HUES48 (cell line): ENCODE data around the gene PLEKHG7.
"Not testable (repeated sequence)": the region's sequence is repeated elsewhere in the genome, so short reads cannot be mapped to it uniquely, and the experiment has no call there.

Experiments
- H3K27ac ChIP-seq: one replicate; pipeline ENCODE4 v1.7.0; 2013; ENCODE audit warnings: low read depth, low read length, inconsistent platforms
- H3K27me3 ChIP-seq: 2 replicates; pipeline ENCODE4 v1.6.1; 2013; ENCODE audit warnings: mild to moderate bottlenecking, low read length; ENCODE audit not compliant: control insufficient read depth, insufficient read depth
- H3K36me3 ChIP-seq: 2 replicates; pipeline ENCODE4 v1.6.1; 2013; ENCODE audit warnings: low read length; ENCODE audit not compliant: control insufficient read depth, insufficient read depth
- H3K4me1 ChIP-seq: 2 replicates; pipeline ENCODE4 v1.6.1; 2013; ENCODE audit warnings: mild to moderate bottlenecking, low read length; ENCODE audit not compliant: control insufficient read depth, insufficient read depth
- H3K4me3 ChIP-seq: 2 replicates; pipeline ENCODE4 v1.5.1; 2013; ENCODE audit warnings: mild to moderate bottlenecking, low read depth, low read length
- H3K9ac ChIP-seq: 2 replicates; pipeline ENCODE4 v1.6.1; 2013; ENCODE audit warnings: mild to moderate bottlenecking, low read depth, low read length, moderate library complexity
- H3K9me3 ChIP-seq: 2 replicates; pipeline ENCODE4 v1.6.1; 2013; ENCODE audit warnings: low read length; ENCODE audit not compliant: control insufficient read depth, insufficient read depth

The PLEKHG7 gene, protein sequence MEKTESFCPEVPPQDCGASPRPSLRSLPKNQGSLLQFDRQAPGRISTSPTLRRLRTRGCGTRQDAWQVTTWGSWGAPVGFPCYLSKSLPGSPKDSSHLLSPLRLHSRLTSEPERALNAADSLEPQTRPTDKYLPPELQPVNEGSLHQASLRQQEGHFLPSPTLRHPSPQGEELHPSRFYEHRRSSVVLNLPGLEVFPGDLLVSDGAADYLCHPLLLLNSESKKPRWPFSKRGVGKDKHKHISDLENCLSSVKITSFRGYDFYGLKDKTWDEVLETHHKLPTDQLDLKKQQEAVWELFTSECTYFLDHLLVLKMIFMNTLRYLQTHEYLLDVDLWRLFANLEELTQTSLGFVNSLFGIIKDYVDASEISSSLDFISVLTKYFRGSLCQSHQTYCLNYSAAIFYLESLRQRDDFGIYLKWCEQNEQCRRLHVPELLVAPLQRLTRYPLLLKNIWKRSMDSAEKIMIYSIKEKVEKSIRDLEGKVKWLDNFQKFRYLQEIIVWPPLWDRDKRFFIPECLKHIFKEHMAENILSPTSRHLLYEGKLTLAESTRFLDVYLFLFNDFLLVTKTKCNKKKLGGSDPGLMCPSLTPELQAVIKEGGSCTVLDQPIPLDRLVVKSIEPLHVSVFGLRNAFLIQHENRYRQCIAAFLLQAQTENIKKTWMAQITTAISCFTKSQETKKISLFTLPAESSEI

GRCh38 chr12:92702754-92703679 lies at the start of gene PLEKHG7:
Gene PLEKHG7 (plus strand): TSS chr12:92702989. CDS start chr12:92706632, 3,643 bp downstream.
- Histone ChIP-seq H3K9ac (no peak within 1 kb of the TSS), H3K36me3 (no peaks in the 10 kb centered on the region), H3K4me3 (no peak within 1 kb of the TSS), H3K9me3 (no peaks in the 10 kb centered on the region), H3K27ac (no peak within 1 kb of the TSS), H3K27me3 (no peaks in the 10 kb centered on the region), H3K4me1 (peaks cover 9% of the 10 kb centered on the region; the same call in 1 of the 2 replicates)

GRCh38 chr12:92654256-92654655 lies 48.5 kb upstream of the PLEKHG7 start:
- H3K27me3 ChIP-seq, H3K9ac ChIP-seq, H3K9me3 ChIP-seq, H3K36me3 ChIP-seq, H3K27ac ChIP-seq, H3K4me1 ChIP-seq, H3K4me3 ChIP-seq: not testable (repeated sequence)

GRCh38 chr12:92654929-92655328 lies 47.9 kb upstream of the PLEKHG7 start:
- no peaks in the 10 kb centered on the region for H3K27me3 ChIP-seq
- H3K4me1 ChIP-seq: no peaks in the 10 kb centered on the region
- no peak overlapping the region for H3K4me3 ChIP-seq
- no peak overlapping the region for H3K27ac ChIP-seq
- H3K9ac ChIP-seq: no peak overlapping the region
- no peaks in the 10 kb centered on the region for H3K36me3 ChIP-seq
- H3K9me3 ChIP-seq: no peaks in the 10 kb centered on the region

- Histone ChIP-seq H3K9me3 (no peaks in the 10 kb centered on the region), H3K4me3 (no peak overlapping the region), H3K4me1 (no peaks in the 10 kb centered on the region), H3K27me3 (no peaks in the 10 kb centered on the region), H3K36me3 (no peaks in the 10 kb centered on the region), H3K9ac (no peak overlapping the region), H3K27ac (no peak overlapping the region)
These were observed 45.9 kb upstream of the PLEKHG7 start for GRCh38 chr12:92656911-92657310.

DNA sequence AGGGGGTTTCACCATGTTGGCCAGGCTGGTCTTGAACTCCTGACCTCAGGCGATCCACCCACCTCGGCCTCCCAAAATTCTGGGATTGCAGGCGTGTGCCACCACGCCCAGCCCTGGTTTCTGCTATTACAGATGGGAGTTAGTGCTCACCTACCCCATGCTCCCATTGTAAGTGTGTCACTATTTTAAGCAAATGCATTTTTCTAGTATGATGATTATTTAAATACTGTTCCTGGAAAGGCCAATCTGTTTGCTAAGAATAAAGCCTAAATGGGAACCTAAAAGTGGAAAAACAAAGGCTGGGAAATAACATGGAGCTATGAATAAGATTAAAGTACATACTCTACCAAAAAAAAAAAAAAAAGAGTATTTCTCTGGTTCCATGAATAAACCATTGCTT lies 45.0 kb upstream of the PLEKHG7 start:
- Histone ChIP-seq H3K4me3 (no peak overlapping the region), H3K9me3 (no peaks in the 10 kb centered on the region), H3K9ac (no peak overlapping the region), H3K27ac (no peak overlapping the region), H3K36me3 (no peaks in the 10 kb centered on the region), H3K4me1 (no peaks in the 10 kb centered on the region), H3K27me3 (no peaks in the 10 kb centered on the region)

DNA sequence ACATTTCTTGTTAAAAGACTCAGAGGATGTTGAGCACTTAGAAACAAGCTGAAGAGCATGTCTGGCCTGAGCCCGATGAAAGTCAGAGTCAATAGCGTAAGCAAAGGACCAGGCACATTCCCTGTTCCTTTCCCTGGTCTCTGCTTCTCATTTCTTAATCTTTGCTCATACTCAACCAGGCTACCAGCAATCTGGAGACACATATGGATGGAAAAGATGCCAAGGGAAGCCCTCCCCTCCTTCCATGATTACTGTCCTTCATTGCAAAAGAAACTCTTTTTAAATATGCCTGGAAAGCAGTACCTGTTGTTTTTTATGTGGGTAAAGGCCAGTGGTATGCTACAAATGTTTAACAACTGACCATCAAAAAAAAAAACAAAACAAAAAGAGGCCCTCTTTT lies 44.2 kb upstream of the PLEKHG7 start:
- no peaks in the 10 kb centered on the region for H3K9me3 ChIP-seq
- H3K4me1 ChIP-seq: no peaks in the 10 kb centered on the region
- H3K36me3 ChIP-seq: no peaks in the 10 kb centered on the region
- no peaks in the 10 kb centered on the region for H3K27me3 ChIP-seq
- H3K9ac ChIP-seq: no peak overlapping the region
- no peak overlapping the region for H3K27ac ChIP-seq
- no peak overlapping the region for H3K4me3 ChIP-seq

GRCh38 chr12:92661269-92661668 lies 41.5 kb upstream of the PLEKHG7 start:
- no peaks in the 10 kb centered on the region for H3K9me3 ChIP-seq
- H3K36me3 ChIP-seq: no peaks in the 10 kb centered on the region
- H3K9ac ChIP-seq: no peak overlapping the region
- H3K4me3 ChIP-seq: no peak overlapping the region
- H3K27me3 ChIP-seq: no peaks in the 10 kb centered on the region
- no peaks in the 10 kb centered on the region for H3K4me1 ChIP-seq
- H3K27ac ChIP-seq: no peak overlapping the region

- no peaks in the 10 kb centered on the region for H3K27me3 ChIP-seq
- no peaks in the 10 kb centered on the region for H3K4me1 ChIP-seq
- no peak overlapping the region for H3K27ac ChIP-seq
- no peaks in the 10 kb centered on the region for H3K36me3 ChIP-seq
- no peak overlapping the region for H3K4me3 ChIP-seq
- H3K9ac ChIP-seq: no peak overlapping the region
- no peaks in the 10 kb centered on the region for H3K9me3 ChIP-seq
These were observed 37.3 kb upstream of the PLEKHG7 start for GRCh38 chr12:92665496-92665895.

DNA sequence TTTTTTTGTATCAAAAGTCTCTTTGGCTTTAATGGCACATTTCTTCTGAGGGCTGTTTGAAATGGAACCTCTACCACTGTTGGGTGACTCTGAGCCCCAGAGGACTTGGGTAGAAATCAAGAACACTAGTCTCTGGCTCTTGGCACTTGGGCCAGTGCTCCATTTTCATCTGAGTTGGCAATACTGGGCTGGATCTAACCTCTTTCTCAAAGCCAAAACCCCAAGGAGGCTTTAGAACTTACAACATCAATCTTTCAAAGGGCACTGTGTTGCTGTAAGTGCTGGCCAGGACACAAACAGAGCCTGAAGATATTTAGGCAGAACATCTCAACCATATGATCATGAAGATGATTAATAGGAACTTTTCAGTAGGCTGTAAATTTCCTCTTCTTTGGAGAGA lies 34.0 kb upstream of the PLEKHG7 start:
- Histone ChIP-seq H3K36me3 (no peaks in the 10 kb centered on the region), H3K27me3 (no peaks in the 10 kb centered on the region), H3K27ac (no peak overlapping the region), H3K4me3 (no peak overlapping the region), H3K9ac (no peak overlapping the region), H3K4me1 (no peaks in the 10 kb centered on the region), H3K9me3 (no peaks in the 10 kb centered on the region)

- not testable (repeated sequence) for H3K9ac ChIP-seq, H3K27me3 ChIP-seq, H3K36me3 ChIP-seq, H3K4me3 ChIP-seq, H3K9me3 ChIP-seq, H3K4me1 ChIP-seq, H3K27ac ChIP-seq
These were observed 31.3 kb upstream of the PLEKHG7 start for GRCh38 chr12:92671524-92671923.
